Right lobe of liver (tissue), 6 donors: Measurements from ENCODE around the gene KRT80. TPM values are rescaled to one million over a fixed set of nuclear protein-coding genes. Genes with fewer than 3 reads are reported as not detected.

Experiments
- ATAC-seq, 4 donors: fragments of 200-7000 bp; cut with Tn5 transposase; one replicate each; pipeline ENCODE4 v1.9.1; 2020; ENCODE audit warnings: mild to moderate bottlenecking in 4 of 4, moderate library complexity in 4 of 4
- DNase-seq, 3 donors: peaks; one replicate each; pipeline ENCODE4 v3.0.0-alpha.2; 2020
- H3K27ac ChIP-seq, 3 donors: fragments of 200-600 bp; one replicate each; pipeline ENCODE4 v1.8.0; 2022
- H3K27me3 ChIP-seq, 2 donors: fragments of 200-600 bp; one replicate each; pipeline ENCODE4 v1.8.0; 2022
- H3K36me3 ChIP-seq, 4 donors: fragments of 200-600 bp; sonication (generic) in 1 of 4; one replicate each; pipeline versions ENCODE4 v1.5.1 to v1.8.0; 2017 to 2022; ENCODE audit warnings: control low read depth in 1 of 4
- H3K4me1 ChIP-seq, 4 donors: fragments of 200-600 bp; sonication (generic) in 1 of 4; one replicate each; pipeline versions ENCODE4 v1.5.1 to v1.8.0; 2017 to 2022; ENCODE audit warnings: control low read depth in 1 of 4
- H3K4me3 ChIP-seq, 3 donors: fragments of 200-600 bp; one replicate each; pipeline ENCODE4 v1.8.0; 2022
- H3K9me3 ChIP-seq, 4 donors: fragments of 200-600 bp; sonication (generic) in 1 of 4; one replicate each; pipeline versions ENCODE4 v1.5.1 to v1.8.0; 2017 to 2022; ENCODE audit warnings: control low read depth in 1 of 4
- CTCF ChIP-seq, 4 donors: fragments of 200-600 bp in 3 of 4; fragments of 450-650 bp in 1 of 4; IDR thresholded peaks; one replicate each; pipeline versions ENCODE4 v1.5.1 to v1.8.0; 2016 to 2022; ENCODE audit warnings: antibody characterized with exemption in 4 of 4, mild to moderate bottlenecking in 2 of 4
- POLR2A ChIP-seq: fragments of 450-650 bp; IDR thresholded peaks from one replicate; pipeline ENCODE4 v1.6.1; 2017; ENCODE audit warnings: antibody characterized with exemption, mild to moderate bottlenecking
- WGBS: methylation state at CpG from one replicate; pipeline ENCODE4 v1.1.6; 2018; ENCODE audit warnings: low coverage, low lambda C conversion rate; ENCODE audit not compliant: insufficient coverage; ENCODE audit errors: missing lambda C conversion rate; 5-methylcytosine and 5-hydroxymethylcytosine counted together
- intact Hi-C, 2 donors: fragments of 100-400 bp; cut with DNase I; formaldehyde crosslinking; loops; one replicate each; pipeline versions ENCODE4 v1.11.2 to v1.14.1; 2022
- total RNA-seq, 6 experiments: library from RNA; depleted of rRNA in 2 of 6; stranded (reverse); fragments of >200 nt in 2 of 6; fragmentation: NEBNext Ultra II Directional in 3 of 6; extraction: Animal tissue kit (Norgen Biotek cat#: 25700) in 3 of 6; gene quantifications; one replicate each; pipeline versions ENCODE4 v1.1.0 to v1.2.4, GENCODE V29; 2016 to 2023
- donor health status: DM: no; HTN: yes; CAD: no.
- donor health status: DM: no; HTN: no; CAD: no.
- donor health status: DM: no; HTN: no; CAD: no.
- donor health status: DM: no; HTN: yes; CAD: no.
- donor health status: DM: no; HTN: yes; CAD: no.

KRT80 gene
- total RNA-seq, 6 experiments from 2014 or later, result 0.09 to 0.51 (median 0.15) TPM

- Histone ChIP-seq H3K4me1 (peaks cover 0 to 5% (median 0%) of the 10 kb centered on the region in 4 donors), H3K27me3 (no peaks in the 10 kb centered on the region), H3K9me3 (no peaks in the 10 kb centered on the region), H3K36me3 (no peaks in the 10 kb centered on the region), H3K4me3 (no peak overlapping the region), H3K27ac (no peak overlapping the region)
- DNase-seq, result no peak
- no peak for ATAC-seq
- intact Hi-C loops, result no loop called here
- TF ChIP-seq CTCF (IDR thresholded peaks at IDR 0.05) (no peak), POLR2A (no peak)
- WGBS, result 92% methylated on average over 6 of the region's 15 CpGs
Observed at GRCh38 chr12:52235001-52235764, 43.4 kb upstream of the KRT80 start.

GRCh38 chr12:52234223-52234810 is 42.5 kb upstream of the KRT80 start:
- TF ChIP-seq CTCF (IDR thresholded peaks at IDR 0.05), result no peak
- TF ChIP-seq POLR2A, result no peak
- intact Hi-C loops, result no loop called here
- no peak for DNase-seq
- H3K4me3 ChIP-seq, result no peak overlapping the region
- no peaks in the 10 kb centered on the region for H3K27me3 ChIP-seq
- H3K4me1 ChIP-seq, result peaks cover 0 to 5% (median 0%) of the 10 kb centered on the region in 4 donors
- 73% methylated on average over 7 of the region's 10 CpGs for WGBS
- H3K27ac ChIP-seq, result no peak overlapping the region
- ATAC-seq, result no peak
- H3K9me3 ChIP-seq, result no peaks in the 10 kb centered on the region
- H3K36me3 ChIP-seq, result no peaks in the 10 kb centered on the region

- peaks cover 0 to 5% (median 0%) of the 10 kb centered on the region in 4 donors for H3K4me1 ChIP-seq
- no peak for ATAC-seq
- no peaks in the 10 kb centered on the region for H3K9me3 ChIP-seq
- no peaks in the 10 kb centered on the region for H3K27me3 ChIP-seq
- H3K4me3 ChIP-seq, result no peak overlapping the region
- intact Hi-C loops, result no loop called here
- WGBS, result 5% methylated on average over 7 of the region's 40 CpGs
- no peaks in the 10 kb centered on the region for H3K36me3 ChIP-seq
- no peak overlapping the region for H3K27ac ChIP-seq
- no peak for DNase-seq
- TF ChIP-seq POLR2A, result no peak
- no peak for TF ChIP-seq CTCF (IDR thresholded peaks at IDR 0.05)
Observed at GRCh38 chr12:52233462-52234207, 41.8 kb upstream of the KRT80 start.

GRCh38 chr12:52232674-52233461 is 41.1 kb upstream of the KRT80 start, which contains the start of gene KRT7:
KRT7 (plus strand) TSS chr12:52233243; CDS start chr12:52233297, 54 bp downstream.
- no peaks in the 10 kb centered on the region for H3K9me3 ChIP-seq
- ATAC-seq (peak in 3 of 4 donors; percentile 23 to 41 (median 41)), DNase-seq (no peak)

More at GRCh38 chr12:52232674-52233461, 41.1 kb upstream of the KRT80 start, which contains the start of gene KRT7:
- H3K27ac ChIP-seq, result no peak within 1 kb of the TSS
- H3K4me3 ChIP-seq, result no peak within 1 kb of the TSS
- intact Hi-C loops, result no loop called here
- H3K27me3 ChIP-seq, result no peaks in the 10 kb centered on the region
- 6% methylated on average over 15 of the region's 58 CpGs for WGBS
- H3K36me3 ChIP-seq, result no peaks in the 10 kb centered on the region
- H3K4me1 ChIP-seq, result peaks cover 0 to 5% (median 0%) of the 10 kb centered on the region in 4 donors
- TF ChIP-seq CTCF (IDR thresholded peaks at IDR 0.05) (no peak), POLR2A (peak; percentile 34)
